GM12891 (cell line): Measurements from ENCODE around the gene CERS6.

Source experiments
- PAX5 ChIP-seq: IDR thresholded peaks from 2 replicates; pipeline ENCODE4 v1.6.1; 2011; ENCODE audit warnings: low read length, moderate library complexity, mild to moderate bottlenecking; ENCODE audit not compliant: insufficient read depth, severe bottlenecking
- POLR2A ChIP-seq: IDR thresholded peaks from 2 replicates; pipeline ENCODE4 v1.6.1; 2011; ENCODE audit warnings: low read depth, low read length, control low read depth
- POLR2AphosphoS5 ChIP-seq: IDR thresholded peaks from 2 replicates; pipeline ENCODE4 v1.6.1; 2011; ENCODE audit warnings: low read depth, low read length, control low read depth
- SPI1 ChIP-seq: IDR thresholded peaks from 2 replicates; pipeline ENCODE4 v1.6.1; 2011; ENCODE audit warnings: low read depth, low read length, control low read depth
- TAF1 ChIP-seq: IDR thresholded peaks from 2 replicates; pipeline ENCODE4 v1.6.1; 2011; ENCODE audit warnings: low read depth, low read length, control low read depth

- TF ChIP-seq POLR2A (no peak), POLR2AphosphoS5 (no peak), TAF1 (no peak), SPI1 (no peak), PAX5 (no peak)
Measured at GRCh38 chr2:168459256-168459655, 3.2 kb downstream of the CERS6 start.
